HCT116 (cell line): ENCODE results near the gene TMEM132C. TPM values are rescaled to one million over a fixed set of nuclear protein-coding genes. Genes with fewer than 3 reads are reported as not detected.

Source experiments
- ATAC-seq: fragments of 200-7000 bp; cut with Tn5 transposase; 2 replicates; pipeline ENCODE4 v1.9.1; 2020; ENCODE audit warnings: mild to moderate bottlenecking, moderate library complexity
- BruUV-seq: library from RNA; stranded (reverse); fragments of 400-500 nt; replicated peaks from 2 replicates; lab custom pipeline; 2021; lab: Mats Ljungman, UMichigan
- CTCF ChIA-PET: fragments of 300-600 bp; sonication (Branson Sonifier 250); formaldehyde crosslinking; loops from one replicate; lab custom pipeline; 2021; ENCODE audit warnings: antibody characterized with exemption; lab: Charles Lee
- POLR2A ChIA-PET: fragments of 300-600, 350-600 bp; sonication (Branson Sonifier 250); formaldehyde crosslinking; loops from one replicate; lab custom pipeline; 2021; ENCODE audit warnings: antibody characterized with exemption; lab: Charles Lee
- RAD21 ChIA-PET, 2 experiments: fragments of 300-600 bp; sonication (Branson Sonifier 250); formaldehyde crosslinking; loops; one replicate each; lab custom pipeline; 2023; ENCODE audit warnings: low total read pairs in 2 of 2; ENCODE audit not compliant: uncharacterized antibody in 2 of 2, unreplicated experiment in 2 of 2, low non-redundant PET in 1 of 2; lab: Charles Lee
- DNase-seq: peaks from one replicate; pipeline ENCODE4 v3.0.0-alpha.2; 2010; ENCODE audit warnings: low read depth, low spot score
- H2AFZ ChIP-seq: fragments of 200-600 bp; shearing (Covaris generic), sonication (generic); 2 replicates; pipeline ENCODE4 v1.6.1; 2017; ENCODE audit warnings: low read depth, mixed run types, mixed read lengths, antibody characterized with exemption, low read length; ENCODE audit not compliant: poor library complexity, severe bottlenecking
- H3K27ac ChIP-seq: 2 replicates; pipeline ENCODE4 v1.5.1; 2012; ENCODE audit warnings: low read depth, low read length
- H3K27me3 ChIP-seq: fragments of 200-600 bp; sonication (generic); 2 replicates; pipeline ENCODE4 v1.6.1; 2016; ENCODE audit warnings: mixed run types, low read length, mixed read lengths; ENCODE audit not compliant: insufficient read depth
- H3K36me3 ChIP-seq, 2 experiments: fragments of 200-500 bp in 1 of 2; fragments of 200-600 bp in 1 of 2; sonication (Bioruptor generic) in 1 of 2; sonication (generic) in 1 of 2; 2 replicates each; pipeline versions ENCODE4 v1.5.1 to v1.6.1; 2014 to 2016; ENCODE audit warnings: low read length in 2 of 2, inconsistent platforms in 1 of 2, mixed read lengths in 1 of 2, mixed run types in 1 of 2; ENCODE audit not compliant: insufficient read depth in 2 of 2, control insufficient read depth in 1 of 2
- H3K4me1 ChIP-seq, 2 experiments: fragments of 200-600 bp in 1 of 2; sonication (generic) in 1 of 2; 2 replicates each; pipeline versions ENCODE4 v1.5.1 to v1.6.1; 2012 to 2017; ENCODE audit warnings: low read length in 2 of 2, inconsistent platforms in 1 of 2, mild to moderate bottlenecking in 1 of 2, mixed read lengths in 1 of 2, mixed run types in 1 of 2, moderate library complexity in 1 of 2; ENCODE audit not compliant: insufficient read depth in 2 of 2, control insufficient read depth in 1 of 2
- H3K4me2 ChIP-seq: fragments of 200-600 bp; sonication (generic); 2 replicates; pipeline ENCODE4 v1.6.1; 2017; ENCODE audit warnings: mixed run types, low read length, mixed read lengths
- H3K4me3 ChIP-seq, 2 experiments: fragments of 200-600 bp in 1 of 2; sonication (generic) in 1 of 2; replicated peaks in 1 of 2; 2 replicates each; pipeline ENCODE4 v1.5.1; 2011 to 2016; ENCODE audit warnings: low read length in 2 of 2, control low read depth in 1 of 2, low read depth in 1 of 2, mild to moderate bottlenecking in 1 of 2, mixed read lengths in 1 of 2, mixed run types in 1 of 2
- H3K79me2 ChIP-seq: fragments of 200-600 bp; sonication (generic); 2 replicates; pipeline ENCODE4 v1.6.1; 2017; ENCODE audit warnings: mild to moderate bottlenecking, mixed run types, low read length, moderate library complexity, mixed read lengths; ENCODE audit not compliant: insufficient read depth
- H3K9ac ChIP-seq: fragments of 200-600 bp; sonication (generic); 2 replicates; pipeline ENCODE4 v1.6.1; 2016; ENCODE audit warnings: low read length, mixed read lengths
- H3K9me2 ChIP-seq: fragments of 200-600 bp; sonication (generic), shearing (Covaris generic); 2 replicates; pipeline ENCODE4 v1.6.1; 2017; ENCODE audit warnings: mixed run types, mild to moderate bottlenecking, moderate library complexity; ENCODE audit not compliant: insufficient read depth
- H3K9me3 ChIP-seq, 2 experiments: fragments of 200-500 bp in 1 of 2; fragments of 200-600 bp in 1 of 2; sonication (Bioruptor generic) in 1 of 2; sonication (generic) in 1 of 2; 2 replicates each; pipeline ENCODE4 v1.6.1; 2014 to 2017; ENCODE audit warnings: low read length in 2 of 2, mixed read lengths in 2 of 2, inconsistent platforms in 1 of 2, low read depth in 1 of 2, mild to moderate bottlenecking in 1 of 2, mixed run types in 1 of 2, moderate library complexity in 1 of 2; ENCODE audit not compliant: control insufficient read depth in 1 of 2, insufficient read depth in 1 of 2
- H4K20me1 ChIP-seq: fragments of 200-600 bp; sonication (generic), shearing (Covaris generic); 2 replicates; pipeline ENCODE4 v1.6.1; 2017; ENCODE audit warnings: mixed run types, mild to moderate bottlenecking, moderate library complexity; ENCODE audit not compliant: insufficient read depth
- ATF3 ChIP-seq: IDR thresholded peaks from 2 replicates; pipeline ENCODE4 v1.6.1; 2012
- CTCF ChIP-seq, 3 experiments: fragments of 200-600 bp in 1 of 3; sonication (generic) in 1 of 3; IDR thresholded peaks in 2 of 3; conservative IDR thresholded peaks in 1 of 3; 2 replicates each; pipeline ENCODE4 v1.5.1; 2012 to 2017; ENCODE audit warnings: low read depth in 2 of 3, low read length in 2 of 3, antibody characterized with exemption in 1 of 3, borderline replicate concordance in 1 of 3, control low read depth in 1 of 3, mild to moderate bottlenecking in 1 of 3, mixed read lengths in 1 of 3, mixed run types in 1 of 3, moderate library complexity in 1 of 3; ENCODE audit not compliant: insufficient read depth in 1 of 3
- ELF1 ChIP-seq: IDR thresholded peaks from 2 replicates; pipeline ENCODE4 v1.6.1; 2012; ENCODE audit warnings: low read depth, borderline replicate concordance
- EZH2 ChIP-seq: fragments of 200-600 bp; sonication (generic); IDR thresholded peaks from 2 replicates; pipeline ENCODE4 v1.6.1; 2017; ENCODE audit warnings: antibody characterized with exemption, mixed run types
- EZH2phosphoT487 ChIP-seq: fragments of 200-600 bp; IDR thresholded peaks from 2 replicates; pipeline ENCODE4 v1.6.1; 2018; ENCODE audit warnings: antibody characterized with exemption, borderline replicate concordance
- POLR2AphosphoS5 ChIP-seq: IDR thresholded peaks from 2 replicates; pipeline ENCODE4 v1.6.1; 2011; ENCODE audit warnings: mild to moderate bottlenecking, low read depth, low read length, moderate library complexity
- RAD21 ChIP-seq: IDR thresholded peaks from 2 replicates; pipeline ENCODE4 v1.6.1; 2012; ENCODE audit warnings: low read depth, mild to moderate bottlenecking
- REST ChIP-seq: IDR thresholded peaks from 2 replicates; pipeline ENCODE4 v1.6.1; 2012; ENCODE audit warnings: low read depth
- SIN3A ChIP-seq: IDR thresholded peaks from 2 replicates; pipeline ENCODE4 v1.6.1; 2012; ENCODE audit warnings: low read depth
- SRF ChIP-seq: IDR thresholded peaks from 2 replicates; pipeline ENCODE4 v1.6.1; 2012; ENCODE audit warnings: low read depth
- ZBTB33 ChIP-seq: IDR thresholded peaks from 2 replicates; pipeline ENCODE4 v1.6.1; 2011; ENCODE audit warnings: mild to moderate bottlenecking, low read length, moderate library complexity; ENCODE audit not compliant: insufficient replicate concordance; ENCODE audit errors: extremely low read depth
- intact Hi-C: fragments of 100-400 bp; cut with micrococcal nuclease; formaldehyde crosslinking; loops from 2 replicates; pipeline ENCODE4 v1.10.0; 2022
- total RNA-seq: library from RNA; stranded (reverse); gene quantifications from one replicate; pipeline ENCODE4 v1.2.1, GENCODE V29; 2021; ENCODE audit not compliant: unreplicated experiment

Gene TMEM132C
- total RNA-seq, 1 experiment from 2014 or later = not detected

- no peak overlapping the region for H3K27ac ChIP-seq
- ChIA-PET CTCF (no interaction called here), POLR2A (no interaction called here), RAD21 (no interaction called here)
- no peak overlapping the region for H3K4me2 ChIP-seq
- no peak overlapping the region for H3K4me3 ChIP-seq
- ATAC-seq (no peak), DNase-seq (no peak)
- peaks cover 13 to 17% of the 10 kb centered on the region in 2 experiments; a peak in 2 of 4 replicates for H3K9me3 ChIP-seq
- H3K27me3 ChIP-seq = no peaks in the 10 kb centered on the region
- H3K9me2 ChIP-seq = no peaks in the 10 kb centered on the region
- TF ChIP-seq CTCF (IDR thresholded peaks at IDR 0.05 in 2 of 3, conservative IDR thresholded peaks at IDR 0.05 in 1 of 3; ENCODE audit: borderline replicate concordance in 1 of 3, insufficient read depth in 1 of 3, low read depth in 2 of 3, low read length in 2 of 3) = no peak
- TF ChIP-seq RAD21 = no peak
- no peak for TF ChIP-seq EZH2
- TF ChIP-seq SRF = no peak
- TF ChIP-seq ELF1 = no peak
- no peak for TF ChIP-seq POLR2AphosphoS5
- no peak for TF ChIP-seq REST
- TF ChIP-seq ZBTB33 = no peak
- no peak for TF ChIP-seq ATF3
- no peak for TF ChIP-seq SIN3A
- TF ChIP-seq EZH2phosphoT487 = no peak
- no TSS peak for BruUV-seq
- intact Hi-C loops = no loop called here
- H3K4me1 ChIP-seq = no peaks in the 10 kb centered on the region
- H2AFZ ChIP-seq = no peak overlapping the region
- H3K9ac ChIP-seq = no peak overlapping the region
- no peaks in the 10 kb centered on the region for H4K20me1 ChIP-seq
- H3K36me3 ChIP-seq = no peaks in the 10 kb centered on the region
- H3K79me2 ChIP-seq = no peaks in the 10 kb centered on the region
Measured at GRCh38 chr12:128661226-128661569, 394.2 kb downstream of the TMEM132C start.
